ENCODE measurements around the gene NHERF1. TPM values are rescaled to one million over a fixed set of nuclear protein-coding genes. Genes with fewer than 3 reads are reported as not detected.

The NHERF1 gene
- total and polyA plus RNA-seq, 2 donors (not counting 1 experiment from before 2014, with no cell fraction given) = 56.2 to 81.8 TPM

GRCh38 chr17:74807441-74807840, 59.0 kb downstream of the NHERF1 start:
- Histone ChIP-seq H3K27me3 (replicated peaks in 1 of 4; ENCODE audit: control extremely low read depth in 1 of 4, control insufficient read depth in 3 of 4, insufficient read depth in 4 of 4, low read length in 3 of 4) (no peaks in the 10 kb centered on the region), H3K36me3 (replicated peaks in 1 of 2; ENCODE audit: control extremely low read depth in 1 of 2, control insufficient read depth in 1 of 2, extremely low read depth in 1 of 2, insufficient read depth in 2 of 2, low read length in 1 of 2) (peaks cover 0 to 7% of the 10 kb centered on the region in 2 experiments), H3K4me2 (replicated peaks; ENCODE audit: low read depth, low read length, poor library complexity, severe bottlenecking) (no peak overlapping the region), H3K9ac (ENCODE audit: low read length) (no peak overlapping the region), H2AFZ (ENCODE audit: insufficient read depth, low read depth, low read length, poor library complexity, severe bottlenecking) (no peak overlapping the region), H3K27ac (ENCODE audit: low read length in 2 of 2) (no peak overlapping the region), H3K4me3 (ENCODE audit: control extremely low read depth in 1 of 5, extremely low read depth in 1 of 5, insufficient read depth in 1 of 5, low read depth in 2 of 5, low read length in 4 of 5) (no peak overlapping the region), H3K79me2 (ENCODE audit: control insufficient read depth, insufficient read depth, low read length) (no peaks in the 10 kb centered on the region), H4K20me1 (ENCODE audit: control insufficient read depth, insufficient read depth, low read length, poor library complexity, severe bottlenecking) (no peaks in the 10 kb centered on the region), H3K4me1 (ENCODE audit: control insufficient read depth in 2 of 2, insufficient read depth in 2 of 2, low read length in 2 of 2) (no peaks in the 10 kb centered on the region), H3K9me3 (ENCODE audit: control extremely low read depth in 1 of 3, control insufficient read depth in 2 of 3, insufficient read depth in 1 of 3, low read length in 2 of 3) (no peaks in the 10 kb centered on the region)
- WGBS (ENCODE audit: insufficient coverage) = 95% methylated on average over 10 of the region's 13 CpGs
- TF ChIP-seq CTCF (IDR thresholded peaks at IDR 0.05) (no peak), EZH2 (IDR thresholded peaks at IDR 0.05; ENCODE audit: borderline replicate concordance, insufficient read depth, low read depth, low read length, poor library complexity, severe bottlenecking) (no peak)
- DNase-seq (no peak), ATAC-seq (ENCODE audit: low read depth) (no peak)
- Mint-ChIP-seq H3K27me3 (no peaks in the 10 kb centered on the region), H3K4me3 (no peak overlapping the region), H3K9me3 (ENCODE audit: insufficient read depth) (no peaks in the 10 kb centered on the region), H3K27ac (no peak overlapping the region), H3K4me1 (no peaks in the 10 kb centered on the region)
- intact Hi-C loops (cut with micrococcal nuclease) = no loop called here
- CTCF ChIA-PET = no interaction called here
- POLR2A ChIA-PET = no interaction called here

GRCh38 chr17:74807925-74808324, 59.5 kb downstream of the NHERF1 start:
- no peak overlapping the region for H2AFZ ChIP-seq (ENCODE audit: insufficient read depth, low read depth, low read length, poor library complexity, severe bottlenecking)
- H3K4me2 ChIP-seq (replicated peaks; ENCODE audit: low read depth, low read length, poor library complexity, severe bottlenecking) = no peak overlapping the region
- H3K9me3 ChIP-seq (ENCODE audit: control extremely low read depth in 1 of 3, control insufficient read depth in 2 of 3, insufficient read depth in 1 of 3, low read length in 2 of 3) = no peaks in the 10 kb centered on the region
- H3K36me3 ChIP-seq (replicated peaks in 1 of 2; ENCODE audit: control extremely low read depth in 1 of 2, control insufficient read depth in 1 of 2, extremely low read depth in 1 of 2, insufficient read depth in 2 of 2, low read length in 1 of 2) = peaks cover 0 to 7% of the 10 kb centered on the region in 2 experiments
- CTCF ChIA-PET = interaction anchor here (1.0 kb wide), 1 partner anchor 187 kb away, joined by 3 read pairs; no protein-coding TSS in a partner anchor
- H3K4me3 ChIP-seq (ENCODE audit: control extremely low read depth in 1 of 5, extremely low read depth in 1 of 5, insufficient read depth in 1 of 5, low read depth in 2 of 5, low read length in 4 of 5) = no peak overlapping the region
- H3K27me3 ChIP-seq (replicated peaks in 1 of 4; ENCODE audit: control extremely low read depth in 1 of 4, control insufficient read depth in 3 of 4, insufficient read depth in 4 of 4, low read length in 3 of 4) = no peaks in the 10 kb centered on the region
- H3K27ac ChIP-seq (ENCODE audit: low read length in 2 of 2) = no peak overlapping the region
- H3K9ac ChIP-seq (ENCODE audit: low read length) = no peak overlapping the region
- H3K27ac Mint-ChIP-seq = no peak overlapping the region
- intact Hi-C loops (cut with micrococcal nuclease) = no loop called here
- H4K20me1 ChIP-seq (ENCODE audit: control insufficient read depth, insufficient read depth, low read length, poor library complexity, severe bottlenecking) = no peaks in the 10 kb centered on the region
- no peaks in the 10 kb centered on the region for H3K27me3 Mint-ChIP-seq
- H3K79me2 ChIP-seq (ENCODE audit: control insufficient read depth, insufficient read depth, low read length) = no peaks in the 10 kb centered on the region
- TF ChIP-seq EZH2 (IDR thresholded peaks at IDR 0.05; ENCODE audit: borderline replicate concordance, insufficient read depth, low read depth, low read length, poor library complexity, severe bottlenecking) (no peak), CTCF (IDR thresholded peaks at IDR 0.05) (no peak)
- H3K4me1 Mint-ChIP-seq = no peaks in the 10 kb centered on the region
- DNase-seq (no peak), ATAC-seq (ENCODE audit: low read depth) (no peak)
- H3K4me1 ChIP-seq (ENCODE audit: control insufficient read depth in 2 of 2, insufficient read depth in 2 of 2, low read length in 2 of 2) = no peaks in the 10 kb centered on the region
- 48% methylated on average over 6 of the region's 6 CpGs for WGBS (ENCODE audit: insufficient coverage)
- H3K4me3 Mint-ChIP-seq = no peak overlapping the region
- no peaks in the 10 kb centered on the region for H3K9me3 Mint-ChIP-seq (ENCODE audit: insufficient read depth)
- POLR2A ChIA-PET = no interaction called here
